GM10266 (cell line): ENCODE measurements around the gene TMEM59L.

ENCODE experiments used
- DNase-seq: peaks from one replicate; pipeline ENCODE4 v3.0.0; 2012; ENCODE audit errors: extremely low spot score
- CTCF ChIP-seq: IDR thresholded peaks from 2 replicates; pipeline ENCODE4 v1.5.1; 2012; ENCODE audit warnings: mild to moderate bottlenecking, low read depth; ENCODE audit not compliant: control insufficient read depth, insufficient read depth; ENCODE audit errors: missing control alignments

Gene TMEM59L

GRCh38 chr19:18613589-18614234 is 1.0 kb downstream of the TMEM59L start:
- no peak for TF ChIP-seq CTCF
- DNase-seq = no peak

GRCh38 chr19:18616023-18616422 is 3.4 kb downstream of the TMEM59L start:
- TF ChIP-seq CTCF = no peak
- no peak for DNase-seq

GRCh38 chr19:18617562-18617961 is 4.9 kb downstream of the TMEM59L start:
- no peak for DNase-seq
- TF ChIP-seq CTCF = no peak

GRCh38 chr19:18618236-18618635 is 5.6 kb downstream of the TMEM59L start:
- TF ChIP-seq CTCF = no peak
- no peak for DNase-seq

- DNase-seq = no peak
- TF ChIP-seq CTCF = no peak
Measured at GRCh38 chr19:18620311-18620710, 7.6 kb downstream of the TMEM59L start.

- no peak for DNase-seq
- no peak for TF ChIP-seq CTCF
Measured at GRCh38 chr19:18620902-18621301, 8.2 kb downstream of the TMEM59L start.

- no peak for TF ChIP-seq CTCF
- no peak for DNase-seq
Measured at GRCh38 chr19:18626906-18627305, 14.2 kb downstream of the TMEM59L start.
